DMS53 treated with DMSO at 0.1 percent for 48 hours (cell line): ENCODE data around the gene NAT9.

Experiments
- DNase-seq: peaks from one replicate; lab custom pipeline; 2025; ENCODE audit not compliant: unreplicated experiment; lab: John Stamatoyannopoulos, UW

NAT9 gene

DNA sequence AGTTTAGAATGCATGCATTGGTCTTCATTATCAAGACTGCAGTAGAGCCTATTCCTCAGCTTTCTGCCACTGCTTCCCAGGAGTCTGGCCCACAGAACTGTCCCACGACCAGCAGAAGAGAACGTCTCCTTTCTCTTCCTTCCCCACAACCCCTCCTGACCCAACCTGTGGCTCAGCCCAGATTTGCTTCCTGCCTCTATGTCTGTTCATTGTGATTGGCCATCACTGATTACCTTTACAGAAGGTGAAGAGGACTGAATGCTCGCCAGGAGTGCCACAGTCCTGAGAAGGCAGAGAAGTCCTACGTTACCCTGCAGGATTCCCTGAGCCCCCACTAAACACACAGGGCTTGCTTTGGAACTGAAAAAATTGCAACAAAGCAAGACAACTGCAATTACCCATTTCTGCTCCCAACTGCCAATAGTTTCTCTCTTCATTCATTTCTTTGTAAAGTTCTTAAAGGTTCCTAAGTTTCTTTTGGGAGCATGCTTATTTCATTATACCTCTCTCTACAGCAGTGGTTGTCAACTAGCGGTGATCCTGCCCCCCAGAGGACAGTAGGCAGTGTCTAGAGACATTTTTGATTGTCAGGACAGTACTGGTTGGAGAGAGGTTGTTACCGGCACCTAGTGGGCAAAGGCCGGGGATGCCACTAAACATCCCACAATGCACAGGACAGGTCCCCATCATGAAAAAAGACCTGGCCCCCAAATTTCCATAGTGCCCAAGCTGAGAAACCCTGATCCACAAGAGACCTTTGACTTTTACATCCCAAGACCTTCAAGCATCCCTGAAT is 4.5 kb upstream of the NAT9 start:
- DNase-seq: no peak

- DNase-seq: no peak
Measured at GRCh38 chr17:74779948-74780400, 3.8 kb upstream of the NAT9 start.

GRCh38 chr17:74779501-74779900 is 3.4 kb upstream of the NAT9 start:
- no peak for DNase-seq

DNA sequence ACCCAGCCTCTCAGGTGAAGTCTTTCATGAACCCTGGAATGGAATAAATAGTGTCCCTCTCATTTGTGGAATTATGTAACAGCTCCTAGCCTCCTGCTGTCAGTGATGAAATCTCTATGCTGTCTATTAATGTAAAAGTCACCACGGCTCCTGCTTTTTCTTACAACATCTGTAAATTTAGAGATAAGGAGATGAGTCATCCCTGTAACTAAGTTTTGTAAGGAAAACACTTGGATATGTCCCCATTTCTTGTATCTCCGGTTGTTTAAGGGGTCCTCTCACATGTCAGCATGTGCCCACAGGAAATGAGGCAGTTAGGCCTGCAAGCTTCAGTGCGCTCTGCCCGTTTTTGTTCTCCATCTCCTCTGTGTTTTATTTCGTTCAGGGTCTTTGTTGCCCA is 2.8 kb upstream of the NAT9 start:
- no peak for DNase-seq

GRCh38 chr17:74777901-74778515 is 1.9 kb upstream of the NAT9 start:
- no peak for DNase-seq

DNA sequence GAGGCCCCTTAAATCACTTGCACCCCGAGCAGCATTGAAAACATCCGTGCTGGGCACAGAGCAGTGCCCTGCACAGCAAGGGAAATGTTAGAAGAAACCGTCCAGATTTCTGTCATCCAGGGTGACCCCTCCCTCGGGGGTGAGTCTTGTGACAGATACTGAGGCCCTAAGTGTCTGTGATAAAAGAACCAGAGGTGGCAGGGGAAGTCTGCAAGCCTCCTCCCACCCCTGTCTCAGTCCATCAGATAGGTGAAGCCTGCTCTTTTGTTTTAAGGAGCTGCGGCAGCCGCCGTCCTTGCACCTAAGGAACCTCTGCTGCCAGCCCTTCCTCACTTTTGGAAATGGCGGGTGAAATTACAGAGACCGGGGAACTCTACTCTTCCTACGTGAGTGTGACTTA is 845 bp upstream of the NAT9 start:
- no peak for DNase-seq

DNA sequence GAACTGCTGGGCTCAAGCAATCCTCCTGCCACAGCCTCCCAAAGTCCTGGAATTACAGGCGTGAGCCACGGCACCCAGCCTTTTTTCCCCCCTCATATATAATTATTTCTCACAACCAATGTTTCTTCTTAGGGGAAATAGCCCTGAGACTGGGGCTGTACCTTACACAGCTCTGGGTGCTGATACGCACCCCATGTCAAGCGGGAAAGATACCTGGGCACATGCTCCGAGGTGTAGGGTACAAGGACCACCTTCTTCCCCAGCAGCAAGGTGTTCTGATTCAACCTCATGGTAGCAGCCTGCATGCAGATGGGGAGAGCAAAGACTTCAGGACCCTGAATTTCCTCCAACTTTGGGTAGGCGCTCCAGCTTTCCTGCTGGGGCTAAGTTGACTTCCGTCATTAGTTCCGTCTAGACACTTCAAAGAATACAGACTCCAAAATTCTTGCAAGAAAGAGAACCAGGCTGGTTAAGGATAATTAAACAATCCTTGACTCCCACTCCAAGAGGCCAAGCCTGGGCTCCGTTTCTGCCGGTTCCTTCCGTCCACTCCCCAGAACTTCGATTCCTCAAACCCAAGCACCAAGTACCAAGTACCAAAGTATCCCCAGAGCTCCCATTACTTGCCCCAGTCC is 619 bp downstream of the NAT9 start:
- DNase-seq: no peak

DNA sequence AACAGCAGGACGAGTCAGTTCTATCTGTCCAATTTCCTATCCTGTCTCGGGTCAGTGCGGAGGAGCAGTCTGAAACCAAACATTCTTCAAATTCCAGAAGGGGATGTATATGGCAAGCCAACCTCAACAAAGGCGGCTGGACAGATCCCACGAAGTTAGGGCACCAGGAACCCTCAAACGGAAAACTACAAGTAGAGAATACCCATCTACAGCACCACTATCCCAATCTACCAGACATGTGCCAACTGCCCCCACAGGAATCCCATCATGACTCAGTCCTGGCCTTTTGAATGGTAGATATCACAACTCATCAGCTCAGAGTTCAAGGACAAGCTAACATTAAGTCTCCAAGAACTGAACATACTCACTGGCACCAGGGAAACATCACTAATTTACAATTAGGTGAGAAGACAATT is 2.3 kb downstream of the NAT9 start:
- no peak for DNase-seq

DNA sequence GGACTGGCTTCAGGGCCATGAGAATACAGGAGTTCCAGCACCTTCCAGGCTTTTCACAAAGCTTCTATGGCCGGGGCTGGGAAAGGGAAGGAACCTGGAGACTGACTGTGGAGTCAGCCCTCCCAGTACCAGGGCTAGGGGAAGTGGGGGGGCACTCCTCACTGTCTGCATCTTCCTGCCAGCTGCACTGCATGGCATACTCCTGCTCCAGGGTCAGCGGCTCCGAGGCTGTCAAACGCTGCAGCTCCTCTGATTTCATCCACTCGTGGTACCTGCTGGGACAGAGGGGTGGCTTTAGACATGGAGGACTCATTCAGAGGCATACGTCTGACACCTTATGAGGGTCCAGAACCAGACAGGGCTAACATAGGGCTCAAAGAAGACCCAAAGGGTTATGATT is 2.7 kb downstream of the NAT9 start:
- DNase-seq: no peak

GRCh38 chr17:74772053-74772452 is 4.1 kb downstream of the NAT9 start:
- DNase-seq: no peak

- no peak for DNase-seq
Measured at GRCh38 chr17:74771319-74771914, 4.7 kb downstream of the NAT9 start.

DNA sequence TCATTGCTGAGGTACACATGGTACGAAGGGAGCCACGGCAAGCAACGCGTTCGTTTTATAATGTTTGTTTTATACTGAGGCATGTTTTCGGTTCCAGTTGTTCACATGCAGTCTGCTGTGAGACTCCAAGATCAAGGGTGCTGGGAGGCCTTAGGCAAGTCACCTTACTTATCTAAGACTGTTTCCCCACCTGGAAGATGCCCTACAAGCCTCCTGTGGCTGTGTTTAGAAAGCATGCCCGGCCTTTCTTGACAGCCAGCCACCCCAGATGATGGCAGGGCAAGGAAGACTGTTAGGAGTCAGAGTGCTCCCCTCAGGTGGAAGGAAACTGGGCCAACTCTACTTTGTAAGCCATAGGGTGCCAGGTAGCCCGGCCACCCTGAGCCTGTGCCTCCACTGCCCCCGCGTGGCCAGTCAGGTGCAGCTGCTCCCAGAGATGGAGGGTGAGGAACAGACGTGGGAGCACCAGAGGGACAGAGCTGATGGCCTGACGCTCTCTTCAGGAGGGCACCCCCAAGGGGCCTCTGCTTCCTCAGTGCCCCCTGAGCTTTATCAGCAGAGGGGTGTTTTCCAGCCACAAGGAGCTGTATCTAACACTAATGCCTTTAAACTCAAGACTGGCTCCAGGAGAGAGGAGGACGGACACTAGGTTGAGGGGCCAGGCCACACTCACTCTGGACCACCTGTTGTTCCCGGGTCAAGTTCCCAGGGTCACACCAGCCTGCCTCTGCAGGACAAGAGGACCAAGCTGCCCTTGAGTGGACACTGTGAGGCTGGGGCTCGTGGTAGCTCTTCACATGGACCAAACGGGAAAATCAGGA is 5.4 kb downstream of the NAT9 start:
- DNase-seq: peak; percentile 63

DNA sequence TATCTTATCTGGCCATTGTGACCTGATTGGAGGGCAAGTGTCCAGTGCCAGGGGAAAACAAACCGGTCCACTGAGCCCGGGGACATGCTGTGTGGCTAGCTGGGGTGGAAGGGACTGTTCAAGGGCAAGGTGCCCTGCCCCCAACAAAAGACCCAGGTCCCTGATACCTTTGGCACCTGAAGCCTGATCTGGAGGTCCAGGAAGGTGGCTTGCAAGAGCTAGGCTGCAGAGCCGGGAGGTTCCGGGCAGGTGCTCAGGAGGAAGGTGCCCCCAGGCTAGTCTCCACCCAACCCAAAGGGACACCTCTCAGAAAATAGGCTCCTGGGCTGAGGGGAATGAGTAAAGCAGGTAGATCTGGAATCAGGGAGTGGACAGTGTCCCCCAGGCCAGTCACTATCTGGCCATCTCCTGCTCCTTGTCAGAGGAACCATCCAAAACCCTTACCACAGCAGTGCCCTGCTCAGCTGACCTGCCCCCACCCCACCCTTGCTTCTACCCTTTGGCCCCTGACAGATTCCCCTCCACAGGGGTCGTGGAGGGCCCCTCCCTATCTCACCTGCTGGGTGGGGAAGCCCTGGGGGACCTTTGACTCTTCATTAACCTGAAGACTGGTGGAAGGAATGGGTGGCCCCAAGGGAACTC is 6.2 kb downstream of the NAT9 start:
- DNase-seq: no peak

DNA sequence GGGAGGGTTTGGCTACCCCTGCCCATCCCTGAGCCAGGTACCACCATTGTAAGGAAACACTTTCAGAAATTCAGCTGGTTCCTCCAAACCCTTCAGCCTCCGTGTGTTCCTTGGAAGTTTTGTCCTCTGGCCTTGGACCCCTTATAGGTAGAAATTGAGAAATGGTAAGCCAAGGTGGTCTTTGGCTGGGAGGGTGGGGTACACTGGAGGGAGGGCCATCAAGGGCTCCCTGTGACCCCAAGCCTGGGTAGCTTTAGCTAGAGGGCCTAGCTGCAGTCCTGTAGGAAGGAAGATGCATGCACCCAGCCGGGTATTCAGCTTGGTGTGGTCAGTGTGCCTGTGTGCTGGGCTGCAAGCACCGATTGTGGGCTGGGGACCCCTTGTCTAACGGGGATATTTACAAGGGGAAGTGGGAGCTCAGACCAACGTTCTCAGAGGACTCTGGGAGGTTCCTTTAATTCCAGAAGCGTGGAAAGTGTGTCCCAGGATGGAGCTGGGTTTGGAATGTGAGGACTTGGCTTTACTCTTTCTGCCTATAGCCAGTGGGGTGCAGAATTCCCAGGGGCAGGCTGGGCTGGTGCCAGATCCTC is 6.8 kb downstream of the NAT9 start:
- DNase-seq: no peak

DNA sequence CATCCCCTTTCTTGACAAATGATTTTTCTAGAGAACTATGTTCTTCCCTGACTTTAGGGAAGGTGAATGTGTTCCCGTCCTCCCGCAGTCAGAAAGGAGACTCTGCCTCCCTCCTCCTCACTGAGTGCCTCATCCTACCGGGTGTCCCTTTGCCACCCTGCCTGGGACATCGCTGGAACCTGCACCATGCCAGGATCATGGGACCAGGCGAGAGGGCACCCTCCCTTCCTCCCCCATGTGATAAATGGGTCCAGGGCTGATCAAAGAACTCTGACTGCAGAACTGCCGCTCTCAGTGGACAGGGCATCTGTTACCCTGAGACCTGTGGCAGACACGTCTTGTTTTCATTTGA is 7.4 kb downstream of the NAT9 start:
- no peak for DNase-seq

GRCh38 chr17:74768069-74768762 is 7.9 kb downstream of the NAT9 start:
- no peak for DNase-seq

DNA sequence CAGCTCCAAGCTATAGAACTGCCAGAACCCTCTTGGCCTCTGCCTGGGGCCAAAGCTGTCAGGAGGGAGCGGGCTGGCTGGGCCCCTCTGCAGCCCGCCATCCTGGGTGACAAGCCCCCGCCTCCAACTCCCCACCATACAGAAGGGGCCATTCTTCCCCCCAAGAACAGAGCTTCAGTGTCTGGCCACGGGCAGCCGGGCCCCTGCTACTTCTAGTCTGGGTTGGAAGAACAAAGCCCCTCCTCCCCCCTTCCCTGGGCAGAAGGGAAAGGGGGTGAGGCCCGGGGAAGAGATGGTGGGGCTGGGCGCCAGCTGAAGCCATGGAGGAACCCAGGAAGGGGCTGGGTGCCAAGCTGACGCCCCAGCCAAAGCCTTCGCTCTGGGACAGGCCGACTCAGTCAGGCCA is 9.0 kb downstream of the NAT9 start:
- DNase-seq: no peak

GRCh38 chr17:74766413-74766812 is 9.7 kb downstream of the NAT9 start:
- no peak for DNase-seq

GRCh38 chr17:74764751-74765286 is 11.3 kb downstream of the NAT9 start:
- DNase-seq: no peak
